Fibroblast of pulmonary artery (primary cell): Measurements from ENCODE around the gene MINK1.
"Not testable (repeated sequence)": the region's sequence is repeated elsewhere in the genome, so short reads cannot be mapped to it uniquely, and the experiment has no call there.

Experiments
- DNase-seq: peaks from one replicate; pipeline ENCODE4 v3.0.0-alpha.2; 2010; ENCODE audit warnings: low read depth
- H3K4me3 ChIP-seq: replicated peaks from 2 replicates; pipeline ENCODE4 v1.5.1; 2011; ENCODE audit warnings: low read depth, mild to moderate bottlenecking, control low read depth, low read length, moderate library complexity
- TF ChIP-seq, protein P1 (sequence below): IDR thresholded peaks from 2 replicates; pipeline ENCODE4 v1.5.1; 2011; ENCODE audit warnings: mild to moderate bottlenecking, control low read depth, low read length, inconsistent platforms; ENCODE audit errors: missing control alignments

Gene MINK1

DNA sequence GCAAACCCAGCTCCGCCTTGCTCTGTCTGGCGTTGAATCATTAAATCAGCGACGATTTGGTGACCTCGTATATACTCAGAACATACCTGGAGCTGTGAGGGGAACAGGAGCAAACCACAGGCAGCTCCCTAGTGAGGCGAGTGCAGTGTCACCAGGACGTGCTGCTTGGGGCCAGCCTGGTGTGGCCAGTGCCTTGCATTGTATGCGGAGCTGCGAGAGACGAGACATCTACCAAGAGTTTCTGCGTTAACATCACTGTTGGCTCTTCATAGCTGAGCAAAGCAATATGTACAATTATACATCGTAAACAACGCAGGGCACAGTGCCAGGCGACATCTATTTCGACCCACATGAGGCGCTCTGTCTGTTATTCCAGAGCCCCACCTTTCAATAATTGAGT, 27.9 kb downstream of the MINK1 start:
- H3K4me3 ChIP-seq = no peak overlapping the region
- DNase-seq = no peak
- TF ChIP-seq, protein P1, sequence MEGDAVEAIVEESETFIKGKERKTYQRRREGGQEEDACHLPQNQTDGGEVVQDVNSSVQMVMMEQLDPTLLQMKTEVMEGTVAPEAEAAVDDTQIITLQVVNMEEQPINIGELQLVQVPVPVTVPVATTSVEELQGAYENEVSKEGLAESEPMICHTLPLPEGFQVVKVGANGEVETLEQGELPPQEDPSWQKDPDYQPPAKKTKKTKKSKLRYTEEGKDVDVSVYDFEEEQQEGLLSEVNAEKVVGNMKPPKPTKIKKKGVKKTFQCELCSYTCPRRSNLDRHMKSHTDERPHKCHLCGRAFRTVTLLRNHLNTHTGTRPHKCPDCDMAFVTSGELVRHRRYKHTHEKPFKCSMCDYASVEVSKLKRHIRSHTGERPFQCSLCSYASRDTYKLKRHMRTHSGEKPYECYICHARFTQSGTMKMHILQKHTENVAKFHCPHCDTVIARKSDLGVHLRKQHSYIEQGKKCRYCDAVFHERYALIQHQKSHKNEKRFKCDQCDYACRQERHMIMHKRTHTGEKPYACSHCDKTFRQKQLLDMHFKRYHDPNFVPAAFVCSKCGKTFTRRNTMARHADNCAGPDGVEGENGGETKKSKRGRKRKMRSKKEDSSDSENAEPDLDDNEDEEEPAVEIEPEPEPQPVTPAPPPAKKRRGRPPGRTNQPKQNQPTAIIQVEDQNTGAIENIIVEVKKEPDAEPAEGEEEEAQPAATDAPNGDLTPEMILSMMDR = no peak

- H3K4me3 ChIP-seq = no peak overlapping the region
- TF ChIP-seq, protein P1 = no peak
- no peak for DNase-seq
Measured at GRCh38 chr17:4862720-4863119, 29.6 kb downstream of the MINK1 start.

GRCh38 chr17:4863321-4863720, 30.2 kb downstream of the MINK1 start:
- no peak overlapping the region for H3K4me3 ChIP-seq
- no peak for DNase-seq
- TF ChIP-seq, protein P1 = no peak

- H3K4me3 ChIP-seq, DNase-seq: not testable (repeated sequence)
Measured at GRCh38 chr17:4867535-4867934, 34.4 kb downstream of the MINK1 start.

- not testable (repeated sequence) for H3K4me3 ChIP-seq, DNase-seq
Measured at GRCh38 chr17:4869058-4869998, 36.2 kb downstream of the MINK1 start.

DNA sequence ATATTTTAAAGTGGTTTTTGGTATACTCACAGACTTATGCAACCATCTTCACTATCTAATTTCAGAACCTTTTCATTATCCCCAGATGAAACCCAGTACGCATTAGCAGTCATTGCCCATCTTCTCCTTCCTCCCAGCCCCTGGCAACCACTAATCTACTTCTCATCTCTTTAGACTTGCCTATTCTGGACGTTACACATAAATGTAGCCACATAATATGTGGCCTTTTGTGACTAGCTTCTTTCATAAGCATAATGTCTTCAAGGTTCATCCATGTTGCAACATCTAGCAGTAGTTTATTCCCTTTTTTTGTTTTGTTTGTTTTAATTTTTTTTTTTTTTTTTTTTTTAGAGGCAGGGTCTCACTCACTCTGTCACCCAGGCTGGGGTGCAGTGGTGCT, 37.7 kb downstream of the MINK1 start:
- no peak overlapping the region for H3K4me3 ChIP-seq
- TF ChIP-seq, protein P1 = no peak
- no peak for DNase-seq

GRCh38 chr17:4872786-4873185, 39.6 kb downstream of the MINK1 start:
- TF ChIP-seq, protein P1 = no peak
- DNase-seq = peak; percentile 12
- H3K4me3 ChIP-seq = no peak overlapping the region

DNA sequence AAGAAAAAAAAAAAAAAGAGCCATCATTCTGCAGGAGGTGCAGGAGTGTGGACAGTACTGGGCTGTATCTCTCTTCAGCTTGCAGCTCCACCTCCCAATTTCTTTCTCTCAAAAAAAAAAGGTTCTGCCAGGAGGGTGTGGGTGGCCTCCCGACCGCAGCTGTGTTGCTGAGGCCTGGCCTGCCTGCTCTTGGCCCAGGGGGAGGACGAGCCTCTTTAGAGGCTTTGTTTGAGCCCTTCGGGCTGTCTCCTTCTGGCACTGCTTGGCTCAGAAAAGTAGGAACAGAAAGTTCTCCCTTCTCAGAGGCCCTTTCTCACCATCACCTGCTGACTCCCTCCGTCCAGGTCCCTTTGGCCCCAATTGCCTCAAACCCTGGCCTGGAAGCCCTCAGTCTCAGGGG, 43.9 kb downstream of the MINK1 start:
- no peak overlapping the region for H3K4me3 ChIP-seq
- TF ChIP-seq, protein P1 = no peak
- no peak for DNase-seq
